Endothelial cell (in vitro differentiated cells): ENCODE results near the gene ZNF217. TPM values are rescaled to one million over a fixed set of nuclear protein-coding genes. Genes with fewer than 3 reads are reported as not detected.
A peak's percentile ranks its signal among the peaks of the same experiment; 100 is the strongest.
"Not testable (repeated sequence)": the region's sequence is repeated elsewhere in the genome, so short reads cannot be mapped to it uniquely, and the experiment has no call there.

Experiments
- DNase-seq: peaks from one replicate; pipeline ENCODE4 v3.0.0; 2021; ENCODE audit warnings: low spot score
- H3K27ac Mint-ChIP-seq: one replicate; pipeline ENCODE4 v1.8.0; 2021; ENCODE audit warnings: mixed read lengths, inconsistent platforms; ENCODE audit not compliant: unreplicated experiment
- H3K27me3 Mint-ChIP-seq: one replicate; pipeline ENCODE4 v1.8.0; 2021; ENCODE audit warnings: mild to moderate bottlenecking, moderate library complexity, mixed read lengths, inconsistent platforms; ENCODE audit not compliant: unreplicated experiment
- H3K36me3 Mint-ChIP-seq: one replicate; pipeline ENCODE4 v1.8.0; 2021; ENCODE audit warnings: mild to moderate bottlenecking, low read depth, mixed read lengths, inconsistent platforms; ENCODE audit not compliant: unreplicated experiment
- H3K4me1 Mint-ChIP-seq: one replicate; pipeline ENCODE4 v1.8.0; 2021; ENCODE audit warnings: mild to moderate bottlenecking, mixed read lengths, inconsistent platforms; ENCODE audit not compliant: unreplicated experiment
- H3K4me3 Mint-ChIP-seq: one replicate; pipeline ENCODE4 v1.8.0; 2021; ENCODE audit warnings: mild to moderate bottlenecking, mixed read lengths, inconsistent platforms; ENCODE audit not compliant: unreplicated experiment
- H3K9me3 Mint-ChIP-seq: one replicate; pipeline ENCODE4 v1.8.0; 2021; ENCODE audit warnings: mixed read lengths, inconsistent platforms; ENCODE audit not compliant: unreplicated experiment
- CTCF ChIP-seq: fragments of 200-600 bp; sonication (generic); IDR thresholded peaks from one replicate; pipeline ENCODE4 v1.5.0; 2021; ENCODE audit warnings: antibody characterized with exemption; ENCODE audit not compliant: unreplicated experiment
- total RNA-seq: library from RNA; stranded (reverse); fragmentation: NEBNext Ultra II Directional; extraction: Animal tissue kit (Norgen Biotek cat#: 25700); gene quantifications from one replicate; pipeline ENCODE4 v1.2.1, GENCODE V29; 2021; ENCODE audit not compliant: unreplicated experiment

ZNF217 gene
- total RNA-seq, 1 donor from 2014 or later, result 76.7 TPM

DNA sequence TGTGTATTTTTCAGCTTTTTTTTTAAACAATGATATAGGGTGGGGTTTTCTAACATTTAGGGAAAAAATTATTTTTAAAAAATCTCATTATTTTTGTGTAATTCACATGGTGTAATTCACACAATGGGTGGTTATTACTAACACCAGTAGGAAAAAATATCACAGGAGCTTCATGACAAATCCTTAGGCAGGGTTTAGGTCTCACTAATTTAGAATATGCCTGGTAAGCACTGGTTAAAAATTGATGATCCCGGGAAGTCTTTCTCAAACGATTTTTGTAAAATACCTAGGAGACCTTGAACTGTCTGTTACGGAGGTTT is 29.5 kb upstream of the ZNF217 start:
- DNase-seq, result no peak
- TF ChIP-seq CTCF, result no peak

DNA sequence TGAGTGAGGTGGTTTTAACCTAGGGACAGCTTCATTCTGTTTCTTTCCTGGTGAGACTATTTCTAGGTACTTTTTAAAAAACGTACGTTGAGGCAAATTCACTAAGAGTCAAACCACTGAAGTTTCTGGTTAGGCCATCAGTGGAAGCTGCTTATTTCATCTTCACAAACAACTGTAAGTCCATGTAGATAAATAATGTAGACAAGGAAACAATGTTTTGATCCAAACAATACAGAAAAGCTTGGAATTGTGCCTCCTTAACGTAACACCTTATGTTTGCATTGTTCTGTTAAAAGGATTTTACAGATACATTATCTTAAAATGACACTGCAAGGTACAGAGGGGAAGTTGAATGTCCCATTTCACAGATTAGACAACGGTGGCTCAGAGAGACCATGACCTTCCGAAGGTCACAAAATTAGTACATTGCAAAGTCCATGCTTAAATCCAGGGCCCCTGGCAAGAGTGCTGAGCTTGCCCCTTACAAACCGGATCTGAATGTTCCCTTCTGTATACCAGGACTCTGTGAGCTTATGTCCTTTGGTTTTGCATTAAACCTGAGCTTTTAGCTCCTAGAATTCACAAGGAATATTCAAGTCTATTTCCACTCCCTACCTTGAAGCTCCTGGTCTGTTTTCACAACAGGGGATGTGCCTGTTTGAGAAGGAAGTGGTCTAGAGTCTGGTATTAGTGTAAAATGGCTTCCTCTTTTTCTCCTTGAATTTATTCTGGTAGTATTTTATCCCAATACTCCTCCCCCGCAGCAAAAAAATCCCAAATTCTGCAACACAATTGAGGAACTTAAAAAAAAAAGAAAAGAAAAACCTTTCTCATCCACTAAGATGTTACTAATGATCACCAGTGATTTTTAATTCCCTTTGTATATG is 28.9 kb upstream of the ZNF217 start:
- no peaks in the 10 kb centered on the region for H3K9me3 Mint-ChIP-seq
- no peak for TF ChIP-seq CTCF
- H3K4me1 Mint-ChIP-seq, result peaks cover 23% of the 10 kb centered on the region
- H3K36me3 Mint-ChIP-seq, result no peaks in the 10 kb centered on the region
- no peak overlapping the region for H3K4me3 Mint-ChIP-seq
- H3K27me3 Mint-ChIP-seq, result no peaks in the 10 kb centered on the region
- DNase-seq, result no peak
- peak overlapping the region; percentile 92 for H3K27ac Mint-ChIP-seq

More for the DNA sequence above, 29.5 kb upstream of the ZNF217 start:
- Mint-ChIP-seq H3K36me3 (no peaks in the 10 kb centered on the region), H3K4me3 (peak overlapping the region; percentile 82), H3K9me3 (no peaks in the 10 kb centered on the region), H3K4me1 (peaks cover 23% of the 10 kb centered on the region), H3K27ac (peak overlapping the region; percentile 92), H3K27me3 (no peaks in the 10 kb centered on the region)

DNA sequence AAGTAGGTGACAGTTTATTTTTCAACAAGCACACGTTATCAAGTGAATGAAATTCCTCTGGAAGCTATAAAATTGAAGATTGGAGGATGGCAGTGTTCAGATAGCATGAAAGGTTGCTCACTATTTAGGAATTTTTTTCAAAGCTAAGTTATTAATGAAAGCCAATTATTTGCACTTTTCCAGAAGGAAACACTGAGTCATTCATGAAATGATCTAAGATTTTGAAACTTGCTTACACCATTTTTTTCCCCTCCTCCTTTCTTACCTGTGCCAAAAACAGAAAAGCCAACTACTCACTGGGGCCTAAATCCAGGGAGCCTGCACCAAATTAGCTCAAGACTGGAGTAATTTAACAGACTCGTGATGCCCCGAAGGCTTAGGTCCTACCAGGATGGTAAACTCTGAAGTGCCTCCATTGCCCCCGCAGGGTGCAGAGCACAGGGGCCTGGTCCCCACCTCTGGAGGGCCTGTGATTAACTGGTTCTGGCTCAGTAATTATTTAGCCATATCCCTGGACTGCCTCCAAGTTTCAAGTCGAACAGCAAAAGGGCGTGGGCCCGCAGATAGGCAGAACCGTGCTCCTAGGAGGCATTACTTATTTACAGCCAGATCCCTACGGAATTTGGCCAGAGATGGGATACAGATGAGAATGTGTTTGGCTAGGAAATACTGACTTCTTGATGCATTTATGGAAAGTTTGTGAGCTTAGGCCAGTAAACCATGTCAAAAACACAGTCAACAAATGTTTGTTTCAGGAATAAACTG is 28.0 kb upstream of the ZNF217 start:
- no peaks in the 10 kb centered on the region for H3K9me3 Mint-ChIP-seq
- no peaks in the 10 kb centered on the region for H3K27me3 Mint-ChIP-seq
- H3K36me3 Mint-ChIP-seq, result no peaks in the 10 kb centered on the region
- no peak overlapping the region for H3K4me3 Mint-ChIP-seq
- no peak for DNase-seq
- peaks cover 23% of the 10 kb centered on the region for H3K4me1 Mint-ChIP-seq
- TF ChIP-seq CTCF, result no peak
- H3K27ac Mint-ChIP-seq, result peak overlapping the region; percentile 92

GRCh38 chr20:53618490-53619000 is 24.9 kb upstream of the ZNF217 start:
- not testable (repeated sequence) for H3K4me3 Mint-ChIP-seq, H3K9me3 Mint-ChIP-seq, DNase-seq, H3K36me3 Mint-ChIP-seq, H3K27ac Mint-ChIP-seq, H3K27me3 Mint-ChIP-seq
- peaks cover 18% of the 10 kb centered on the region for H3K4me1 Mint-ChIP-seq

DNA sequence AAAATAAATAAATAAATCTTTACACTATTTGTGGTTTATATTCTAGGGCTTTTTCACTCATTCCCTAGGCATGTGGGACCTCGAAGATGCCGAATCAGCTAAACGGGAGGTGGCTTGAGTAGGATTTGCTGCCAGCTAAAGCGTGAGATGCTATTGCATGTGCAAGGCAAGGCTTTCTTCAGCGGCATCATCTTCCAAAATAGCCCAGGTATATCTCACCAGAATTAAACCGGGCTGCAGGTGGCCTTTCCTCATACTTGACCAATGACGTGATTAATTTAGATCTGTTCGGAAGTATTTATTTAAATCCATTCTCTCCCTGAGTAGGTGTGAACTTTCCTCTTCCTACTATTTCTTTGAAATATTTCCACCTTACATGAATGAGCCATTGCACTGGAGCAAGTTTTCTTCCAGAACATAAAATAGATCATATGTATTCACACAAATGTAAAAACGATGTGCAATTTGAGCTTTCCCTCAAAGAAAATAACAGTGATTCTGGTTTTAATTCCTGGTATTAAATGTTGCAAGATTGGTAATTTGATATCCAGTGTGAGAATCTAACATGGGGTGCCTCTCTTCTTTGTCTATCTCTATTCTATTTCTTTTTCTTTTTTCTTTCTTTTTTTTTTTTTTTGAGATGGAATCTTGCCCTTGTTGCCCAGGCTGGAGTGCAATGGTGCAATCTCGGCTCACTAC is 24.3 kb upstream of the ZNF217 start:
- TF ChIP-seq CTCF, result no peak
- H3K27ac Mint-ChIP-seq, result no peak overlapping the region
- no peaks in the 10 kb centered on the region for H3K36me3 Mint-ChIP-seq
- H3K9me3 Mint-ChIP-seq, result no peaks in the 10 kb centered on the region
- no peak for DNase-seq
- H3K4me1 Mint-ChIP-seq, result peaks cover 15% of the 10 kb centered on the region
- H3K4me3 Mint-ChIP-seq, result no peak overlapping the region
- no peaks in the 10 kb centered on the region for H3K27me3 Mint-ChIP-seq

GRCh38 chr20:53616489-53616888 is 22.9 kb upstream of the ZNF217 start:
- H3K27ac Mint-ChIP-seq, H3K36me3 Mint-ChIP-seq, H3K4me1 Mint-ChIP-seq, H3K9me3 Mint-ChIP-seq, H3K27me3 Mint-ChIP-seq, H3K4me3 Mint-ChIP-seq, DNase-seq: not testable (repeated sequence)
